Subcutaneous abdominal adipose tissue (tissue), 5 donors: ENCODE data around the gene PIK3C2G.

Experiments used
- H3K27ac ChIP-seq: one replicate; pipeline ENCODE4 v1.7.0; 2013; ENCODE audit warnings: low read depth, mild to moderate bottlenecking, inconsistent platforms, low read length, moderate library complexity
- H3K27me3 ChIP-seq, 5 donors: one replicate each; pipeline ENCODE4 v1.7.0; 2013; ENCODE audit warnings: low read length in 5 of 5, inconsistent platforms in 1 of 5; ENCODE audit not compliant: control insufficient read depth in 5 of 5, insufficient read depth in 4 of 5
- H3K36me3 ChIP-seq, 5 donors: one replicate each; pipeline ENCODE4 v1.7.0; 2013; ENCODE audit warnings: low read length in 5 of 5; ENCODE audit not compliant: control insufficient read depth in 5 of 5, insufficient read depth in 5 of 5
- H3K4me1 ChIP-seq, 5 donors: one replicate each; pipeline ENCODE4 v1.7.0; 2013; ENCODE audit warnings: low read length in 5 of 5, mild to moderate bottlenecking in 3 of 5, moderate library complexity in 1 of 5; ENCODE audit not compliant: control insufficient read depth in 5 of 5, insufficient read depth in 5 of 5
- H3K4me3 ChIP-seq, 5 donors: one replicate each; pipeline ENCODE4 v1.7.0; 2013; ENCODE audit warnings: low read length in 5 of 5, low read depth in 1 of 5
- H3K9ac ChIP-seq, 5 donors: one replicate each; pipeline ENCODE4 v1.7.0; 2013; ENCODE audit warnings: low read length in 5 of 5, mild to moderate bottlenecking in 4 of 5, moderate library complexity in 3 of 5
- H3K9me3 ChIP-seq, 5 donors: one replicate each; pipeline ENCODE4 v1.7.0; 2013; ENCODE audit warnings: low read length in 5 of 5; ENCODE audit not compliant: control insufficient read depth in 5 of 5
- donor health status: healthy.
- donor health status: healthy.
- donor health status: healthy.
- donor health status: healthy.
- donor health status: healthy.

Gene PIK3C2G

DNA sequence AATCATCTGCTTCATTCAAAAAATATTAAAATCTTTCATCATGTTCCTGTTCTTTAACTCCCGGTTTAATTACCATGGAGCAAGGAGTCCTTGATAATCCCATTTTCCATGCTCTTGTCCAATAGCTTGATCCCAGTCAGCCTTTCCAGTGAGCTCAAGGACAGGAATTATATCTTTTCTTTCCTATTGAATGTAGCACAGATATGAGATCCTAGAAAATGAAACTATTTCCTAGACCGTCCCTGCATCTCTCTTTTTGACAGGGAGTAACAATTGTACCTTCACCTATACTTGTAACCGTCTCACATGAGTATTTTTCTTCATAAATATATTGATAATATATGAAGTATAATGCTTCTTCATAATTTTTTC is 35.6 kb downstream of the PIK3C2G start:
- Histone ChIP-seq H3K27ac (no peak overlapping the region), H3K4me1 (peaks cover 0 to 3% (median 0%) of the 10 kb centered on the region in 5 donors), H3K36me3 (no peaks in the 10 kb centered on the region), H3K4me3 (peak overlapping the region in 4 of 5 donors; percentile 16 to 45 (median 41)), H3K9ac (peak overlapping the region in 1 of 5 donors; percentile 51), H3K9me3 (peaks cover 0 to 8% (median 4%) of the 10 kb centered on the region in 5 donors), H3K27me3 (no peaks in the 10 kb centered on the region)

DNA sequence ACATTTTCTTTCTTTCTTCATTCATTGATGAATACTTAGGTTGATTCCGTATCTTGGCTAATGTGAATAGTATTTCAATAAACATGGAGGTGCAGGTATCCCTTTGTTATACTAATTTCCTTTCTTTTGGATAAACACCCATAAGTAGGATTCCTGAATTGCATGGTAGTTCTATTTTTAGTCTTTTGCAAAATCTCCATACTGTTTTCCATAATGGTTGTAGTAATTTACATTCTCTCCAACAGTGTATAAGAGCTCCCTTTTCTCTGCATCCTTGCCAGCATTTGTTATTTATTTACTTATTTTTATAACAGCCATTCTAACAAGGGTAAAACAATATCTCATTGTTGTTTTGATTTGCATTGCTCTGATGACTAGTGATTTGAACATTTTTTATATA is 36.6 kb downstream of the PIK3C2G start:
- Histone ChIP-seq H3K27ac (no peak overlapping the region), H3K4me1 (peaks cover 0 to 3% (median 0%) of the 10 kb centered on the region in 5 donors), H3K9me3 (peaks cover 0 to 15% (median 9%) of the 10 kb centered on the region in 5 donors), H3K27me3 (no peaks in the 10 kb centered on the region), H3K36me3 (no peaks in the 10 kb centered on the region), H3K9ac (no peak overlapping the region), H3K4me3 (no peak overlapping the region)

DNA sequence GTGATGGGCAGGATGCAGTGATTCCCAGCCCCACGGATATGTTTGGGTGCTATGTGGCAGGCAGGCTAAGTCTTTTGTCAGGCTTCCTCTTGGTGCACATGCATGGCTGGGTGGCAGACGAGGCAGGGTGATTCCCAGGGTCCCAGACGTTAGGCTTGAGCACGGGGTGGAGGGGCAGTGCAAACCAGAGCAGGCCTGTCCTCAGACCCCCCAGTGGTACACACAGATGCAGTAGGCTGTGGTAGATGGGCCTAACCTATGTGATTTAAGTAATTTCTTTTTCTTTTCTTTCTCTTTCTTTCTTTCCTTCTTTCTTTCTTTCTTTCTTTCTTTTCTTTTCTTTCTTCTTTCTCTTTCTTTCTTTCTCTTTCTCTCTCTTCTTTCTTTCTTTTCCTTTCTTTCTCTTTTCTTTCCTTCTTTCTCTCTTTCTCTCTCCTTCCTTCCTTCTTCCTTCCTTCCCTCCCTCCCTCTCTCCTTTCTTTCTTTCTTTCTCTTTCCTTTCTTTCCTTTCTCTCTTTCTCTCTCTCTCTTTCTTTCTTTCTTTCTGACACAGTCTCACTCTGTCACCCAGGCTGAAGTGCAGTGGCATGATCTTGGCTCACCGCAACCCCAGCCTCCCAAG is 41.6 kb downstream of the PIK3C2G start:
- Histone ChIP-seq H3K4me1 (peaks cover 0 to 10% (median 0%) of the 10 kb centered on the region in 5 donors), H3K9ac (no peak overlapping the region), H3K36me3 (no peaks in the 10 kb centered on the region), H3K9me3 (peaks cover 0 to 15% (median 9%) of the 10 kb centered on the region in 5 donors), H3K4me3 (no peak overlapping the region), H3K27ac (no peak overlapping the region), H3K27me3 (no peaks in the 10 kb centered on the region)

DNA sequence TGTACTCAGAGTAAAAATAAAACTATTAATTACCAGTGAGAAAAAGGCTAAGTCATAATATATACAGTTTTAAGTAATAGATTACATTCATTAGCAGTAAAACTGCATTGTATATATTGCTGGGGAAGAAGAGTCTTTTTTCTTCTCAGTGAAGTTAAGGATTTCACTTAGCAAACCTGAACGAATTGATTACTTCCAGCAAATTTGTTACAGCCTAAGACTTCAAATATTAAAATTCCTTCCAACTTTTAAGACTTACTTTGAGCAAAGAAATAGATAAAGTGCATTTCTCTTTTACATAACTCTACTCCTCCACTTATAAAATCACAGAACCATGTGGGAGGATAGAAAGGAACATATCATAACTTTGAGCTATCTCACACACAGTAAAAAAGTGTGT is 43.3 kb downstream of the PIK3C2G start:
- Histone ChIP-seq H3K4me3 (no peak overlapping the region), H3K27ac (no peak overlapping the region), H3K27me3 (no peaks in the 10 kb centered on the region), H3K9ac (no peak overlapping the region), H3K36me3 (no peaks in the 10 kb centered on the region), H3K4me1 (peaks cover 0 to 10% (median 0%) of the 10 kb centered on the region in 5 donors), H3K9me3 (peaks cover 0 to 15% (median 9%) of the 10 kb centered on the region in 5 donors)

DNA sequence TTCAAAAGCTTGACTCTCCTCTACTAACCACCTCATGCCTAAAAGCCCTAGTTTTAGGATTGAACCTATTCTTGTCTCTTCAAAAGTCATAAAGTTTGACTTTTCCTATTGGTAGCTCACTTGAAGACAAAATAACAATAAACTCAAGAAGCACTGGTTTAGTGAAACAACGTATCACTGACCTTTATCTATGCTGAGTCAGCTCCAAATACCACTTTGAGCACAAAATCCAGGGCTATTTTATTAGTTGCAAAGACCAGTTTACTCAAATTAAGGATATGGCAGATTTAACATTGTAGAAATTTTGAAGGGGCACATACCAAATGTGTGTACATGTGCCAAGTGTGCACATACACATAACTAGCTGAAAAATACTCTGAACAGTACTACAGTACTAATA is 45.0 kb downstream of the PIK3C2G start:
- Histone ChIP-seq H3K36me3 (no peaks in the 10 kb centered on the region), H3K4me3 (no peak overlapping the region), H3K9me3 (peaks cover 0 to 9% (median 6%) of the 10 kb centered on the region in 5 donors), H3K4me1 (peaks cover 0 to 10% (median 0%) of the 10 kb centered on the region in 5 donors), H3K27me3 (no peaks in the 10 kb centered on the region), H3K27ac (no peak overlapping the region), H3K9ac (no peak overlapping the region)

DNA sequence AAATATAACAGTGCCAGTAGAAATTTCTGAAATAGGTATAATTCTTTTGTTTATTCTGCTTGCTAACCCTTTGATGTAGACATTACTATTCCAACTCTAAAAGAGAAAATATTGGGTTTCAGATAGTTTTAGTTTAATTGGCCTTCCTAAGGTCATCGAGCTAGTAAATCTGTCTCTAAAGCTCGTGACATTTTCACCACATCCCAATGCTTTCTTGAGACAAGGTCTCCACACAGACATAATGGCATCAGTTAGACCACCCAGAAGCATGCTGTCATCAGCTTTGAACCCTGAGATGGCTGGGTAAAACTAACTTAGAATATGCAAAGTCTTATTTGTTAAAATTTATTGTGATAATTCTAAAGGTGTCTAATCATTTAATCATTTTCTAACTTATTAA is 52.0 kb downstream of the PIK3C2G start:
- H3K9ac ChIP-seq, result no peak overlapping the region
- no peaks in the 10 kb centered on the region for H3K4me1 ChIP-seq
- H3K4me3 ChIP-seq, result no peak overlapping the region
- H3K9me3 ChIP-seq, result no peaks in the 10 kb centered on the region
- no peaks in the 10 kb centered on the region for H3K36me3 ChIP-seq
- H3K27me3 ChIP-seq, result no peaks in the 10 kb centered on the region
- H3K27ac ChIP-seq, result no peak overlapping the region

DNA sequence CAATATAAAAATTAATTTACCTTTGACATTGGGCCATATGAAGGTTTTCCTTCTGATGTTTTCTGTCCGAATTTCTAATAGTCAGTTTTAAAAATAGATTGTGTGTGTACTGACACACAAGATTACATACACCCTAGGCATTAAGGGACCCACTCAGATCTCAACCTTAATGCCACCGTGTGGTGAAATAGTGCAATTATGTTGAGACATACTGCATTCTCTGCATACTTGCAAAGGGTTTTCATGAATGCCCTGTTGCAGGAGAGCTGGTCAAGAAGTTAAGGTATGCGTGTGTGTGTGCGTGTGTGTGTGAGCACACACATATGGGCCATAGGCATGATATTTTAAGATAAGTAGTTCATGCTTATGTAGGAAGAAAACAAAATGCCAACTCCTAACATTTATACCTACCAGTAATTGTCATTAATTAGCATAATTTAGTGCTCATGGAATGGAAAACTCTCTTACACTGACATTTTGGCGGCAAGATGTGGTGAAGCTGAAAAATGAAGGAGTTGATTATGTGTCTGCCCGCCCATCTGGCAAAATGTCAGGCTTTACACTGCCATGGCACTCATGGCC is 58.8 kb downstream of the PIK3C2G start:
- Histone ChIP-seq H3K27ac (no peak overlapping the region), H3K36me3 (no peaks in the 10 kb centered on the region), H3K4me3 (no peak overlapping the region), H3K9me3 (no peaks in the 10 kb centered on the region), H3K4me1 (peaks cover 0 to 6% (median 0%) of the 10 kb centered on the region in 5 donors), H3K27me3 (no peaks in the 10 kb centered on the region), H3K9ac (no peak overlapping the region)

DNA sequence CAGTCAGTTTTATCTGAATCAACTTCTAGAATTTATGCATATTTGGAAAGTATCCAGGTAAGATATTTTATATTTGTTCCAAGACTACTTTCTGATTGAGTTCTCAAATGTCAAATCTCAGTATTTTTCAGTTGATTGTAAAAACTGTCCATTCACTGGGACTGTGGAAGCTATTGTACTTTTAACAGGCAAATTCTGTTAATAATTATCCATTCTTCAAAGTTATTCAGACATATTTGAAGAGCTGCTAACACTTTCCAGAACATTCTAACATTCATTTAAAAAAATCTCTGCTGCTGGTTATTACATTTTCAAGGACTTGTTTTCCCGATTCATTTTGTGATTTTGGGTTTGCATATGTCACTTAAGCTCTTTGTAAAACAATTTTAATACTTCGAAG is 59.7 kb downstream of the PIK3C2G start:
- peaks cover 0 to 6% (median 0%) of the 10 kb centered on the region in 5 donors for H3K4me1 ChIP-seq

DNA sequence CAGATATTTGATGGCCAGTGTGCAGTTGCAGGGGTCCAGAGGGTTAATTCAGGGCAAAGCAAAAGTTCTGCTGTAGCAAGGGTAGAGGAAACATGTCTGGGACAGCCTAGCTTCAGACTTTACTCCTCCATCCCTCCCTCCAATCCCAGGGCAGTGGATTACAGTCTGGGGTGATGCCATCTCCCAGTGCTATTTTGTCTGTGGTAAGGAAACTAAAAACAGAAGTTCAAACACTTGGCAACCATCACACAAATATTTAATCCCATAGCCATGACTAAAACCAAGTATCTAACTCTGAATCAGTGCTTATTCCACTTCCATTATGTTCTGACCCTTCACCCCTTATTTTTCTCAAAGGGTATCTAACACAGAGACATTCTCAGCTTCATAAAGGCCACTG is 61.8 kb downstream of the PIK3C2G start:
- no peaks in the 10 kb centered on the region for H3K27me3 ChIP-seq
- no peaks in the 10 kb centered on the region for H3K36me3 ChIP-seq
- H3K27ac ChIP-seq, result no peak overlapping the region
- H3K4me3 ChIP-seq, result no peak overlapping the region
- H3K9me3 ChIP-seq, result no peaks in the 10 kb centered on the region
- no peak overlapping the region for H3K9ac ChIP-seq
- H3K4me1 ChIP-seq, result peaks cover 0 to 6% (median 0%) of the 10 kb centered on the region in 5 donors

More for the DNA sequence above, 59.7 kb downstream of the PIK3C2G start:
- Histone ChIP-seq H3K36me3 (no peaks in the 10 kb centered on the region), H3K9me3 (no peaks in the 10 kb centered on the region), H3K27me3 (no peaks in the 10 kb centered on the region), H3K9ac (no peak overlapping the region), H3K27ac (no peak overlapping the region), H3K4me3 (no peak overlapping the region)

DNA sequence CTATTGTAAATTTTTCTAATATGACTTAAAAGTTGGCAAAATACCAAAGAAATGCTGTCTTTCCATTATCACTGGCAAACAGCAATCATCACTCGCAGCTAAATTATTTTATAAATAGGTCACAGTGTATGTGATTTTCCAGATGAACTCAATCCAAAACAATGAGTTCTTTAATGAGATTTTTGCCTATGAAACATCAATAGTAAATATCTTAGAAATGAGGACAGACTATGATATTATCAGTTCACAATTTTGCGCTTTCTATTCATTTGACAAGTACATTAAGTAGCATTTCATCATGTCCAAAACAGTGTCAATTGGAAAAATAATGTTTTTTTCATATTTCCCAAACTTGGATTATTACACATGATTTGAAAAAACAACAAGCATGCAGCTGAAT is 65.7 kb downstream of the PIK3C2G start:
- Histone ChIP-seq H3K9ac (no peak overlapping the region), H3K27me3 (no peaks in the 10 kb centered on the region), H3K9me3 (no peaks in the 10 kb centered on the region), H3K27ac (no peak overlapping the region), H3K4me3 (no peak overlapping the region), H3K36me3 (no peaks in the 10 kb centered on the region), H3K4me1 (peaks cover 0 to 2% (median under 1%) of the 10 kb centered on the region in 5 donors)
